Mesendoderm (in vitro differentiated cells): ENCODE data around the gene MCEMP1.

Experiments
- DNase-seq: peaks from one replicate; pipeline ENCODE4 v3.0.0; 2013
- H2AK5ac ChIP-seq: 2 replicates; pipeline ENCODE4 v1.6.1; 2013; ENCODE audit warnings: low read length, inconsistent platforms
- H2BK120ac ChIP-seq: 2 replicates; pipeline ENCODE4 v1.6.1; 2013; ENCODE audit warnings: low read depth, mild to moderate bottlenecking, low read length, moderate library complexity, mixed read lengths
- H2BK15ac ChIP-seq: replicated peaks from 2 replicates; pipeline ENCODE4 v1.6.1; 2013; ENCODE audit warnings: low read depth, mild to moderate bottlenecking, moderate library complexity
- H2BK5ac ChIP-seq: 2 replicates; pipeline ENCODE4 v1.6.1; 2013; ENCODE audit warnings: low read length, inconsistent platforms
- H3K18ac ChIP-seq: 2 replicates; pipeline ENCODE4 v1.6.1; 2013; ENCODE audit warnings: mild to moderate bottlenecking, low read length, mixed read lengths
- H3K23ac ChIP-seq: one replicate; pipeline ENCODE4 v1.6.1; 2013; ENCODE audit warnings: low read length
- H3K27ac ChIP-seq: 2 replicates; pipeline ENCODE4 v1.5.1; 2013; ENCODE audit warnings: low read depth, mild to moderate bottlenecking, inconsistent platforms, low read length, moderate library complexity
- H3K27me3 ChIP-seq: 2 replicates; pipeline ENCODE4 v1.6.1; 2013; ENCODE audit warnings: low read length, control low read depth, mild to moderate bottlenecking, inconsistent platforms; ENCODE audit not compliant: insufficient read depth, poor library complexity
- H3K36me3 ChIP-seq: 2 replicates; pipeline ENCODE4 v1.6.1; 2013; ENCODE audit warnings: low read length, inconsistent platforms; ENCODE audit not compliant: control insufficient read depth, insufficient read depth
- H3K4ac ChIP-seq: one replicate; pipeline ENCODE4 v1.6.1; 2013; ENCODE audit warnings: low read depth, mild to moderate bottlenecking, low read length, moderate library complexity
- H3K4me1 ChIP-seq: 2 replicates; pipeline ENCODE4 v1.6.1; 2013; ENCODE audit warnings: low read depth, low read length, inconsistent platforms; ENCODE audit not compliant: control insufficient read depth
- H3K4me2 ChIP-seq: 2 replicates; pipeline ENCODE4 v1.6.1; 2013; ENCODE audit warnings: low read length
- H3K4me3 ChIP-seq: 2 replicates; pipeline ENCODE4 v1.5.1; 2013; ENCODE audit warnings: mild to moderate bottlenecking, low read length
- H3K56ac ChIP-seq: one replicate; pipeline ENCODE4 v1.6.1; 2013; ENCODE audit warnings: low read length
- H3K79me1 ChIP-seq: 2 replicates; pipeline ENCODE4 v1.6.1; 2013; ENCODE audit warnings: low read length, inconsistent platforms
- H3K79me2 ChIP-seq: 2 replicates; pipeline ENCODE4 v1.6.1; 2013; ENCODE audit warnings: mild to moderate bottlenecking, low read length; ENCODE audit not compliant: control insufficient read depth, insufficient read depth
- H3K9ac ChIP-seq: 2 replicates; pipeline ENCODE4 v1.6.1; 2013; ENCODE audit warnings: low read length, inconsistent platforms
- H4K5ac ChIP-seq: one replicate; pipeline ENCODE4 v1.6.1; 2013; ENCODE audit warnings: low read length
- H4K8ac ChIP-seq: one replicate; pipeline ENCODE4 v1.6.1; 2013; ENCODE audit warnings: low read depth, mild to moderate bottlenecking, control low read depth, low read length, moderate library complexity
- WGBS: extraction: QIAGEN DNeasy Blood & Tissue Kit; methylation state at CpG from one replicate; pipeline ENCODE4 v1.1.7; 2013; ENCODE audit warnings: low lambda C conversion rate, missing lambda C conversion rate; ENCODE audit not compliant: insufficient coverage; ENCODE audit errors: extremely low coverage; 5-methylcytosine and 5-hydroxymethylcytosine counted together

The MCEMP1 gene

DNA sequence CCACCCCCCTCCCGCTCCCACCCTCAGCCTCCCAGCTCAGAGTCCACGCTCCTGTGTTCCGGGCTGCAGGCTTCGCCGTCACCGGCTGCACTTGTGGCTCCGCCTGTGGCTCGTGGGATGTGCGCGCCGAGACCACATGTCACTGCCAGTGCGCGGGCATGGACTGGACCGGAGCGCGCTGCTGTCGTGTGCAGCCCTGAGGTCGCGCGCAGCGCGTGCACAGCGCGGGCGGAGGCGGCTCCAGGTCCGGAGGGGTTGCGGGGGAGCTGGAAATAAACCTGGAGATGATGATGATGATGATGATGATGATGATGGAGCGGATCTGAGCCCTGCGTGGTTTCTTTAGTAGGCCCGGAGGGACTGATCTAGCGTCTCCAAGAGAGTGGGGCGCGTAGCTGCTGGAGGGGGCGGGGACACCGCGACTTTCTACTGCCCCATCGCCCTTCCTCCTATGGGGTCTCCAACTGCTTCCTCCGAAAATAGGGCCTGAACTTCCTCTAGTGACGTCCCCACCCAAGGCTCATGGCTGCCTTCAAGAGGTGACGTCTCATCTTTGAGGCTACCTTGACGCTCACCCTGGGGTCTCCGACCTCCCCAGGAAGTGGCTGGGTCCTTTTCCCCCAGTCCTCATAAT lies 6.6 kb upstream of the MCEMP1 start:
- Histone ChIP-seq H3K4me2 (peak overlapping the region; percentile 34), H3K36me3 (no peaks in the 10 kb centered on the region), H3K27ac (no peak overlapping the region), H3K79me1 (no peaks in the 10 kb centered on the region), H3K4me3 (peak overlapping the region; percentile 9), H3K4me1 (no peaks in the 10 kb centered on the region), H3K4ac (no peak overlapping the region), H3K56ac (peak overlapping the region; percentile 60), H2AK5ac (no peak overlapping the region), H2BK15ac (no peak overlapping the region), H3K18ac (no peak overlapping the region), H3K79me2 (no peaks in the 10 kb centered on the region), H3K23ac (no peak overlapping the region), H3K27me3 (no peaks in the 10 kb centered on the region), H4K8ac (no peak overlapping the region), H4K5ac (no peak overlapping the region), H3K9ac (peak overlapping the region; percentile 44), H2BK5ac (no peak overlapping the region), H2BK120ac (no peak overlapping the region)
- no CpG with 5 or more reads among the region's 43 CpGs for WGBS
- DNase-seq: no peak

- no peaks in the 10 kb centered on the region for H3K79me1 ChIP-seq
- no peak for DNase-seq
- no peak overlapping the region for H4K8ac ChIP-seq
- H3K4me3 ChIP-seq: no peak overlapping the region
- no peaks in the 10 kb centered on the region for H3K36me3 ChIP-seq
- H3K23ac ChIP-seq: no peak overlapping the region
- no peaks in the 10 kb centered on the region for H3K27me3 ChIP-seq
- no peak overlapping the region for H2BK5ac ChIP-seq
- no peak overlapping the region for H2BK120ac ChIP-seq
- no peak overlapping the region for H2BK15ac ChIP-seq
- no peak overlapping the region for H3K18ac ChIP-seq
- no CpG with 5 or more reads among the region's 9 CpGs for WGBS
- no peaks in the 10 kb centered on the region for H3K4me1 ChIP-seq
- H2AK5ac ChIP-seq: no peak overlapping the region
- H3K27ac ChIP-seq: no peak overlapping the region
- H4K5ac ChIP-seq: no peak overlapping the region
- H3K9ac ChIP-seq: peak overlapping the region; percentile 44
- H3K4me2 ChIP-seq: no peak overlapping the region
- no peaks in the 10 kb centered on the region for H3K79me2 ChIP-seq
- H3K4ac ChIP-seq: no peak overlapping the region
- H3K56ac ChIP-seq: no peak overlapping the region
These were observed 6.1 kb upstream of the MCEMP1 start for GRCh38 chr19:7670790-7671189.

DNA sequence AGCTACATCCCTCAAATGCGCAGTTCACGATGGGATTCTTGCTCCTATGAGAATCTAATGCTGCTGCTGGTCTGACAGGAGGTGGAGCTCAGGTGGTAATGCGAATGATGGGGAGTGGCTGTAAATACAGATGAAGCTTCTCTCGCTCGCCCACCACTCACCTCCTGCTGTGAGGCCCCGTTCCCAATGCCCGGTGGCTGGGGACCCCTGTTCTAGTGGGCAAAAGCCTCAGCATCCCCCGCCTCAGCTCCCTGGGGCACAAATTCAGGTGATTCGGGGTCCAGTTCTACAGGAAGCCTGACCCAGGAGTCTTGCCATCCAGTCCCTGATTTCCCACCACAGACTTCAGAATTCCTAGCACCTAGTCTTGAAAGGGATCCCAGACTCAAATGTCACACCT lies 4.4 kb upstream of the MCEMP1 start:
- H2BK5ac ChIP-seq: no peak overlapping the region
- H3K27ac ChIP-seq: no peak overlapping the region
- no peak overlapping the region for H3K23ac ChIP-seq
- no peaks in the 10 kb centered on the region for H3K4me1 ChIP-seq
- H3K56ac ChIP-seq: no peak overlapping the region
- no peak overlapping the region for H3K4me3 ChIP-seq
- H3K9ac ChIP-seq: no peak overlapping the region
- no peaks in the 10 kb centered on the region for H3K36me3 ChIP-seq
- H2BK15ac ChIP-seq: no peak overlapping the region
- no peak overlapping the region for H3K4me2 ChIP-seq
- no CpG with 5 or more reads among the region's 9 CpGs for WGBS
- no peaks in the 10 kb centered on the region for H3K79me1 ChIP-seq
- H3K18ac ChIP-seq: no peak overlapping the region
- no peak overlapping the region for H3K4ac ChIP-seq
- H2BK120ac ChIP-seq: no peak overlapping the region
- no peaks in the 10 kb centered on the region for H3K27me3 ChIP-seq
- no peak overlapping the region for H2AK5ac ChIP-seq
- H3K79me2 ChIP-seq: no peaks in the 10 kb centered on the region
- H4K5ac ChIP-seq: no peak overlapping the region
- no peak overlapping the region for H4K8ac ChIP-seq
- DNase-seq: no peak

DNA sequence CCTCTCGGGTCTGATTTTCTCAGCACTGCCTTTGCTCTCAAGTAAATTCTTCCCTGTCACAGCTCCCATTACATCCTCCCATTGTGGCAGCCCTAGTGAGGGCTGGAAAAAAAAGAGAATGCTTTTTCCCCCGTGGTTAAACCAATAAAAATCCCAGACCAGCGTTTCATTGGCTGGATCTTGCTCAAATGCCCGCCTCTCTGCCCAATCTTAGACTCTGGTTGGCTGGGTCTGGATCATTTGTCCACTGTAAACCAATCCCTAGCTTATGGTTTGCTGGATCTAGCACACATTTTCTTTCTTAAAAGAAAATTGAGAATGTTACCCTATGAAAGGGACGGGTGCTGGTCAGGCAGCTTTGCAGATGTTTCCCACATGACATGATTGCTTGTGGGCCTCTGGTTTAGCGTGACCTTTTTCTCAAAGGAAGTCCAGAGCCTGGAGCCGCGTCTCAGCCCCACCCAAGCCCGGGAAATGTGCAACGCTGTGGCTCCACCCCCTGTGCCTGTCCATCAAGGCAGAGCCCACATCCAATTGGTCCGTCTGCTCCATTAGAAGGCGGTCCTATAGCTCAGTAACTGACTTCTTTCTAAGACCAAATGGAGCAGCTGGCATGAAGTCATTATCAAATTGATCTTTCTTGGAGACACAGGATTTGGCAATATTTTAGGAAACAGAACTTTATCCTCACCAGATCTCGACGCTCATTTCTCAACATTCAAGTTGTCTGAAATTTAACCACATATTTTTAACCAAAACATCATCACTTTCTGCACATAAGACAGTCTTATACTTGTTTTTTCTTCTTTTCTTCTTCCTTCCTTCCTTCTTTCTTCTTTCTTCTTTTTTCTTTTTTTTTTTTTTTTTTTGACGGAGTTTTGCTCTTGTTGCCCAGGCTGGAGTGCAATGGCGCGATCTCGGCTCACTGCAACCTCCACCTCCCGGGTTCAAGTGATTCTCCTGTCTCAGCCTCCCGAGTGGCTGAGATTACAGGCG lies 2.6 kb upstream of the MCEMP1 start:
- no peak overlapping the region for H3K27ac ChIP-seq
- H3K56ac ChIP-seq: no peak overlapping the region
- no peak overlapping the region for H2BK120ac ChIP-seq
- peak; percentile 66 for DNase-seq
- H2AK5ac ChIP-seq: no peak overlapping the region
- no peak overlapping the region for H3K4me3 ChIP-seq
- H3K4me1 ChIP-seq: no peaks in the 10 kb centered on the region
- no peaks in the 10 kb centered on the region for H3K27me3 ChIP-seq
- no peak overlapping the region for H2BK5ac ChIP-seq
- H3K18ac ChIP-seq: no peak overlapping the region
- H3K4ac ChIP-seq: no peak overlapping the region
- no peaks in the 10 kb centered on the region for H3K36me3 ChIP-seq
- H3K79me2 ChIP-seq: no peaks in the 10 kb centered on the region
- H3K79me1 ChIP-seq: no peaks in the 10 kb centered on the region
- WGBS: 100% methylated on average over 2 of the region's 21 CpGs
- no peak overlapping the region for H4K8ac ChIP-seq
- no peak overlapping the region for H3K4me2 ChIP-seq
- H4K5ac ChIP-seq: no peak overlapping the region
- H2BK15ac ChIP-seq: no peak overlapping the region
- H3K23ac ChIP-seq: no peak overlapping the region
- H3K9ac ChIP-seq: no peak overlapping the region

- H3K79me1 ChIP-seq: no peaks in the 10 kb centered on the region
- no peaks in the 10 kb centered on the region for H3K27me3 ChIP-seq
- H2BK15ac ChIP-seq: no peak overlapping the region
- H3K23ac ChIP-seq: no peak overlapping the region
- no peak overlapping the region for H2BK5ac ChIP-seq
- H4K8ac ChIP-seq: no peak overlapping the region
- no peaks in the 10 kb centered on the region for H3K36me3 ChIP-seq
- no peaks in the 10 kb centered on the region for H3K79me2 ChIP-seq
- DNase-seq: no peak
- no peak overlapping the region for H3K4me2 ChIP-seq
- no peak overlapping the region for H2BK120ac ChIP-seq
- H3K9ac ChIP-seq: no peak overlapping the region
- H4K5ac ChIP-seq: no peak overlapping the region
- H2AK5ac ChIP-seq: no peak overlapping the region
- H3K4me1 ChIP-seq: no peaks in the 10 kb centered on the region
- H3K4me3 ChIP-seq: no peak overlapping the region
- no peak overlapping the region for H3K56ac ChIP-seq
- WGBS: no CpG with 5 or more reads among the region's 7 CpGs
- H3K4ac ChIP-seq: no peak overlapping the region
- no peak overlapping the region for H3K27ac ChIP-seq
- H3K18ac ChIP-seq: no peak overlapping the region
These were observed 514 bp upstream of the MCEMP1 start for GRCh38 chr19:7676376-7676775.
